Esophagus squamous epithelium (tissue), 5 donors: ENCODE measurements around the gene FAM114A1. TPM values are rescaled to one million over a fixed set of nuclear protein-coding genes. Genes with fewer than 3 reads are reported as not detected.

Experiments
- DNase-seq: peaks from one replicate; lab custom pipeline; 2025; lab: John Stamatoyannopoulos, UW
- H3K27ac ChIP-seq, 4 donors: fragments of 200-600 bp; sonication (generic); one replicate each; pipeline ENCODE4 v1.5.1; 2016 to 2019; ENCODE audit warnings: mild to moderate bottlenecking in 1 of 4
- H3K27me3 ChIP-seq, 4 donors: fragments of 200-600 bp; sonication (generic); 1 replicate in 3 of 4; 2 replicates in 1 of 4; pipeline versions ENCODE4 v1.5.1 to v1.6.0; 2017 to 2021; ENCODE audit warnings: antibody characterized with exemption in 1 of 4
- H3K36me3 ChIP-seq, 3 donors: fragments of 200-600 bp; sonication (generic); one replicate each; pipeline ENCODE4 v1.5.1; 2016 to 2019
- H3K4me1 ChIP-seq, 3 donors: fragments of 200-600 bp; sonication (generic); one replicate each; pipeline ENCODE4 v1.5.1; 2017 to 2019
- H3K4me3 ChIP-seq, 4 donors: fragments of 200-600 bp; sonication (generic); 1 replicate in 3 of 4; 2 replicates in 1 of 4; pipeline ENCODE4 v1.5.1; 2016 to 2019; ENCODE audit warnings: mild to moderate bottlenecking in 2 of 4, moderate library complexity in 1 of 4
- H3K9me3 ChIP-seq, 3 donors: fragments of 200-600 bp; sonication (generic); one replicate each; pipeline ENCODE4 v1.5.1; 2016 to 2019
- CTCF ChIP-seq, 6 experiments: fragments of 450-650 bp in 4 of 6; fragments of 200-600 bp in 2 of 6; sonication (generic) in 2 of 6; IDR thresholded peaks; one replicate each; pipeline ENCODE4 v1.5.1; 2016 to 2019; ENCODE audit warnings: antibody characterized with exemption in 6 of 6, mild to moderate bottlenecking in 4 of 6, moderate library complexity in 4 of 6
- POLR2A ChIP-seq, 4 donors: fragments of 450-650 bp; IDR thresholded peaks; one replicate each; pipeline ENCODE4 v1.6.1; 2017; ENCODE audit warnings: antibody characterized with exemption in 4 of 4, mild to moderate bottlenecking in 4 of 4, moderate library complexity in 3 of 4
- WGBS, 2 donors: methylation state at CpG; one replicate each; pipeline ENCODE4 v1.1.5; 2018; 5-methylcytosine and 5-hydroxymethylcytosine counted together
- intact Hi-C: fragments of 100-400 bp; cut with DNase I; formaldehyde crosslinking; loops from one replicate; pipeline ENCODE4 v1.15.0; 2022
- total RNA-seq, 4 donors: library from RNA; depleted of rRNA; stranded (reverse); fragments of >200 nt; gene quantifications; one replicate each; pipeline ENCODE4 v1.1.0, GENCODE V29; 2016
- donor health status: DM: yes; HTN: yes; CAD: no.

Gene FAM114A1
- 10 to 100 TPM; 36.7 to 80.9 (median 69.2) TPM for total RNA-seq

- Histone ChIP-seq H3K36me3 (peaks cover 0 to 12% (median 0%) of the 10 kb centered on the region in 3 donors), H3K4me1 (peaks cover 6 to 53% (median 28%) of the 10 kb centered on the region in 3 donors), H3K27me3 (no peaks in the 10 kb centered on the region), H3K9me3 (no peaks in the 10 kb centered on the region), H3K4me3 (peak within 1 kb of the TSS; percentile 58 to 92 (median 83)), H3K27ac (peak within 1 kb of the TSS; percentile 87 to 98 (median 97))
- peak in 2 of 4 donors; percentile 40 to 48 for TF ChIP-seq POLR2A (IDR thresholded peaks at IDR 0.05)
- TF ChIP-seq CTCF (IDR thresholded peaks at IDR 0.05), result no peak
- 0% methylated on average over 1 to 2 of the region's 66 CpGs for WGBS, 2 donors
- intact Hi-C loops, result loop anchor here (10.0 kb wide), 1 partner anchor 103 kb away; no protein-coding TSS in a partner anchor
- DNase-seq, result no peak
Observed at GRCh38 chr4:38867478-38868058, at the start of gene FAM114A1. Gene FAM114A1 (plus strand): TSS chr4:38867806. CDS start chr4:38878079, 10,273 bp downstream.

DNA sequence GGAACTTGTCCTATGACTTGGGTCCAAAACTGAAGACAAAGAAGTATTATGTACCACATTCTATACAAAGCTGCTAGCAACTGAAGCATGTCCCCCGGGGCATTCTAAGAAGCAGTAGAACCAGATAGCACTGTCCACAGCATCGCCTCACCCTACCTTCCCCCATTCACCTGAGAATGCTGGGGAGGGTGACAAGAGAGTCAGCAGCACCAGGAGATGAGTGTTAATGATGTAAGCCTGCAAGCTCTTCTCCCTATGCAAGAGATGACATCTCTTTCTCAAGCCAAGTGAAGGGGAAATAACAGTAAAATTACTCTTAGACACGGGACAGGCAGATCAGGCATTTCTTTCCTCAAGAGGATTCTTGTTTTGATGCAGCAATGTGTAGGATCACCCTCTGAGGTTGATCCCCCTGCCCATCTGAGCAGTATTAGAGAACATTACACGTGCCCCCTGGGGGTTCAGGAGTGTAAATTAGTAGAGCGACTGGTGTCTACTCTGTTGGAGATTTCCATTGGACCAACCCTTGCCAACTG, 49.1 kb upstream of the FAM114A1 start:
- no peaks in the 10 kb centered on the region for H3K9me3 ChIP-seq
- WGBS, 2 donors, result 56% methylated on average over 3 to 5 of the region's 5 CpGs
- DNase-seq, result no peak
- no peak overlapping the region for H3K4me3 ChIP-seq
- H3K27ac ChIP-seq, result no peak overlapping the region
- H3K27me3 ChIP-seq, result no peaks in the 10 kb centered on the region
- no peaks in the 10 kb centered on the region for H3K36me3 ChIP-seq
- intact Hi-C loops, result no loop called here
- peaks cover 0 to 7% (median 0%) of the 10 kb centered on the region in 3 donors for H3K4me1 ChIP-seq
- TF ChIP-seq CTCF (IDR thresholded peaks at IDR 0.05) (no peak), POLR2A (IDR thresholded peaks at IDR 0.05) (no peak)

GRCh38 chr4:38819569-38819968, 48.0 kb upstream of the FAM114A1 start:
- H3K4me3 ChIP-seq, result no peak overlapping the region
- no peaks in the 10 kb centered on the region for H3K36me3 ChIP-seq
- no peak for DNase-seq
- H3K27ac ChIP-seq, result no peak overlapping the region
- H3K9me3 ChIP-seq, result no peaks in the 10 kb centered on the region
- intact Hi-C loops, result no loop called here
- TF ChIP-seq CTCF (IDR thresholded peaks at IDR 0.05), result no peak
- no peak for TF ChIP-seq POLR2A (IDR thresholded peaks at IDR 0.05)
- peaks cover 0 to 7% (median 0%) of the 10 kb centered on the region in 3 donors for H3K4me1 ChIP-seq
- WGBS, 2 donors, result 22 to 43% methylated on average over 3 of the region's 3 CpGs
- no peaks in the 10 kb centered on the region for H3K27me3 ChIP-seq

- intact Hi-C loops, result no loop called here
- Histone ChIP-seq H3K4me1 (peaks cover 0 to 7% (median 0%) of the 10 kb centered on the region in 3 donors), H3K27me3 (no peaks in the 10 kb centered on the region), H3K27ac (no peak overlapping the region), H3K36me3 (no peaks in the 10 kb centered on the region), H3K9me3 (no peaks in the 10 kb centered on the region), H3K4me3 (no peak overlapping the region)
- TF ChIP-seq CTCF (IDR thresholded peaks at IDR 0.05) (no peak), POLR2A (IDR thresholded peaks at IDR 0.05) (no peak)
- 54 to 65% methylated on average over 4 of the region's 4 CpGs for WGBS, 2 donors
- DNase-seq, result no peak
Observed at GRCh38 chr4:38820329-38821061, 47.1 kb upstream of the FAM114A1 start.

DNA sequence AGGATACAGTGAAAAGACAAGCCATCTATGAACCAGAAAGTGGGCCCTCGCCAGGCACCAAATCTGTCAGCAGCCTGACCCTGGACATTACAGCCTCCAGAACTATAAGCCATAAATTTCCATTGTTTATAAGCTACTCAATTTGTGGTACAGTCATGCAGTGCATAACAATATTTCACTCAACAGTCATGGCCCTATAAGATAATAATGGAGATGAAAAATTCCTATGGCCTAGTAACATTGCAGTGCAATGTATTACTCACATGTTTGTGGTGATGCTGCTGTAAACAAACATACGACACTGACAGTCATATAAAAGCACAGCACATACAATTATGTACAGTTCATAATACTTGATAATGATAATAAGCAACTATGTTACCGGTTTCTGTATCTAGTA, 45.9 kb upstream of the FAM114A1 start:
- Histone ChIP-seq H3K4me1 (peaks cover 0 to 7% (median 0%) of the 10 kb centered on the region in 3 donors), H3K27ac (no peak overlapping the region), H3K36me3 (no peaks in the 10 kb centered on the region), H3K4me3 (no peak overlapping the region), H3K9me3 (no peaks in the 10 kb centered on the region), H3K27me3 (no peaks in the 10 kb centered on the region)
- intact Hi-C loops, result no loop called here
- DNase-seq, result no peak
- no peak for TF ChIP-seq POLR2A (IDR thresholded peaks at IDR 0.05)
- no peak for TF ChIP-seq CTCF (IDR thresholded peaks at IDR 0.05)
- WGBS, 2 donors, result 88 to 91% methylated on average over 3 of the region's 3 CpGs
